Fibroblast of pulmonary artery (primary cell): ENCODE measurements around the gene PRPF19.

Experiments used
- DNase-seq: peaks from one replicate; pipeline ENCODE4 v3.0.0-alpha.2; 2010; ENCODE audit warnings: low read depth
- H3K4me3 ChIP-seq: replicated peaks from 2 replicates; pipeline ENCODE4 v1.5.1; 2011; ENCODE audit warnings: low read depth, mild to moderate bottlenecking, control low read depth, low read length, moderate library complexity
- CTCF ChIP-seq: IDR thresholded peaks from 2 replicates; pipeline ENCODE4 v1.5.1; 2011; ENCODE audit warnings: mild to moderate bottlenecking, control low read depth, low read length, inconsistent platforms; ENCODE audit errors: missing control alignments

PRPF19 gene

GRCh38 chr11:60934124-60934789 lies 27.9 kb upstream of the PRPF19 start:
- DNase-seq = no peak
- no peak overlapping the region for H3K4me3 ChIP-seq
- TF ChIP-seq CTCF = no peak

DNA sequence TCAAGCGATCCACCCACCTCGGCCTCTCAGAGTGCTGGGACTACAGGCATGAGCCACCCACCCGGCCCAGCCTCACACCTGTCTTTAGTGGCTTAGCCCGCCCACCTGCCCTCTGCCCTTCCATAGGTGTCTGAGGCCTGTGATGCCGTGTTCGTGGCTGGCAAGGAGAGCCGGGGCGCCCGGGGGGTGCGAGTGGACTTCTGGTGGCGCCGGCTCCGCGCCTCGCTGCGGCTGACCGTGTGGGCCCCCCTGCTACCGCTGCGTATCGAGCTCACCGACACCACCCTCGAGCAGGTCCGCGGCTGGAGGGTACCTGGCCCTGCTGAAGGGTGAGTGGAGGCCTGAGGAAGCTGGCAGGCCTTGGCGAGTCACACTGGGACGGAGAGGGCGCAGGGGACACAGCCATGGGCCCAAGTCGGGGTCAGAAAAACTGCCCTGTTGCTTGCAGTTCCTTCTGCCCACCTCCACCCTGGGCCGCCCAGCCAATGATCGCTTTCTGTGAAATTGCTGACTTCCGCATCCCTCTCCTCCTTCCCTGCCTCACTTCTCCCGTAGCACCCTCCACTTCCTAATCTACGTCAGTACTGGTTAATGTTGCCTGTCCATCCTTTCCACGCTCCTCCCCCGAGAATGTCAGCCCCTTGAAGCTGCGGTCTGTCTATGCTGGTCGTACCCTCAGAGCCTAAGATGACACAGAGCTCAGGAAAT lies 27.2 kb upstream of the PRPF19 start:
- no peak for TF ChIP-seq CTCF
- no peak overlapping the region for H3K4me3 ChIP-seq
- DNase-seq = no peak

- H3K4me3 ChIP-seq = no peak overlapping the region
- no peak for DNase-seq
- no peak for TF ChIP-seq CTCF
These were observed 26.4 kb upstream of the PRPF19 start for GRCh38 chr11:60932605-60933356.

GRCh38 chr11:60931917-60932316 lies 25.5 kb upstream of the PRPF19 start:
- no peak for DNase-seq
- TF ChIP-seq CTCF = no peak
- H3K4me3 ChIP-seq = no peak overlapping the region

GRCh38 chr11:60930394-60930793 lies 24.0 kb upstream of the PRPF19 start:
- H3K4me3 ChIP-seq = no peak overlapping the region
- TF ChIP-seq CTCF = no peak
- no peak for DNase-seq

DNA sequence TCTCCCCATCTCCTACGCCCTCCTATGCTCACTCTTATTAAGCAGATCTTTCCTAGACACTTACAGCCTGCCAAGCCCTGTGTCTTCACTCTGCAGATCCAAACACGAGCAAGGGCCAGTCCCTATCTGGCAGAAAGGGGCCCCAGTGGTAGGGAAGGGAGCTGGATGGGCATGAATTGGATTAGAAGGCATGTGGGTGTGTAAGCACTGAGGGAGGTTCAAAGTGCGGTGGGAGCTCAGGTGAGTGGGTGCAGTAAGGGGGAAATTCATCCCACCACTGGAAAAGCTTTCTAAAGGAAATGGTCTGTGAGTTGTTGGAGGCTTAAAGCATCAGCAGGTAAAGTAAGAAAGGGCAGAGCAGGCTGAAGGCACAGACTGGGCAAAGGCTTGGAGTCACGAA lies 23.4 kb upstream of the PRPF19 start:
- TF ChIP-seq CTCF = no peak
- H3K4me3 ChIP-seq = no peak overlapping the region
- no peak for DNase-seq
